ENCODE measurements around the gene CELSR1.

CELSR1 gene

DNA sequence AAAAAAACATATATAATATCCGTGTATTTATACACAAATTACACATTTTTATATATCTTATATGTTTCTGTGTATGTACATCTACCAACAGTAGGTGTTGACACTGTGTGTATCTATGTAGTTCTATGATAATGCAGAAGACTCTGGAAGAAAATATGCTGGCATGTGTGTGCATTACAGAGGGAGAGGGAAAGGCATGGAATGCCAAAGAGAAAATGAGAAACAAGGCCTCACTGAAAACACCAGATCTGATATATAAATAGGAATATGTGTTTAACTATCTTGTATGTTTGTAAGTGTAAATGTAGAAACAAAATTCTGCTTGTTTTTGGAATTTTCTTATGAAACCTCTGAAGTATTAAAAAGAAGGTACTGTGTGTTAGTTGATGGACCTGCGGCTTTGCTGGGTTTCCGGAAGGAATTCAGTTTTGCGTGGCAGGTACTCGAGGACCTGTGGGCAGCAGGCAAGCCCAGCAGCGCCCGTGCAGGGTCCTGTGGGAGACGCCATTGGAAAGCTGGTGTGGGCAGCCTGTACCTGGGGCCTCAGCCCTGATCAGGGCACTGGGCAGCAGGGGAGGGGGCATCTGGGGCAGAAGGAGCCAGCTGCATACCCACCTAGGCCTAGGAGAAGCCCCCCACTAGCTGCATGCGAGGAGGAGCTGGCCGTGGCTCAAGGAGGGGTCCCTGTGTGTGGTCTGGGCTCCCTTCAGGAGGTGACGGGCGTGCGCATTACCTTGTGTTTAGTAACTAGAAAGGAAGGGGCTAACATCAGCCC lies 209.5 kb downstream of the CELSR1 start:
- Histone ChIP-seq H3F3A (ENCODE audit: insufficient read depth, low read length) (peaks cover 10% of the 10 kb centered on the region; the same call in 1 of the 2 replicates), H3K4me3 (ENCODE audit: low read length) (no peak overlapping the region), H3K36me3 (replicated peaks; ENCODE audit: insufficient read depth, low read length) (0 out of 2 replicates have a peak, but pooled peaks cover 3% of the 10 kb centered on the region), H3K4me1 (ENCODE audit: low read length) (peaks cover 7% of the 10 kb centered on the region), H3K9ac (ENCODE audit: low read length) (no peak overlapping the region), H3K4me2 (ENCODE audit: low read depth, low read length) (no peak overlapping the region), H2AFZ (ENCODE audit: low read length) (no peak overlapping the region), H3K9me3 (replicated peaks; ENCODE audit: insufficient read depth, low read length) (no peaks in the 10 kb centered on the region), H4K20me1 (ENCODE audit: insufficient read depth, low read length) (no peaks in the 10 kb centered on the region), H3K27me3 (replicated peaks; ENCODE audit: insufficient read depth, low read length) (no peaks in the 10 kb centered on the region), H3K9me2 (replicated peaks; ENCODE audit: insufficient read depth, low read length) (no peaks in the 10 kb centered on the region), H3K79me2 (ENCODE audit: low read length) (peaks cover 10% of the 10 kb centered on the region), H3K27ac (ENCODE audit: low read length) (no peak overlapping the region)
- DNase-seq = no peak
- TF ChIP-seq EZH2phosphoT487 (IDR thresholded peaks at IDR 0.05; ENCODE audit: low read length) (no peak), EZH2 (optimal IDR thresholded peaks at IDR 0.05; ENCODE audit: low read depth, low read length) (no peak)
- TF ChIP-seq, protein P1, sequence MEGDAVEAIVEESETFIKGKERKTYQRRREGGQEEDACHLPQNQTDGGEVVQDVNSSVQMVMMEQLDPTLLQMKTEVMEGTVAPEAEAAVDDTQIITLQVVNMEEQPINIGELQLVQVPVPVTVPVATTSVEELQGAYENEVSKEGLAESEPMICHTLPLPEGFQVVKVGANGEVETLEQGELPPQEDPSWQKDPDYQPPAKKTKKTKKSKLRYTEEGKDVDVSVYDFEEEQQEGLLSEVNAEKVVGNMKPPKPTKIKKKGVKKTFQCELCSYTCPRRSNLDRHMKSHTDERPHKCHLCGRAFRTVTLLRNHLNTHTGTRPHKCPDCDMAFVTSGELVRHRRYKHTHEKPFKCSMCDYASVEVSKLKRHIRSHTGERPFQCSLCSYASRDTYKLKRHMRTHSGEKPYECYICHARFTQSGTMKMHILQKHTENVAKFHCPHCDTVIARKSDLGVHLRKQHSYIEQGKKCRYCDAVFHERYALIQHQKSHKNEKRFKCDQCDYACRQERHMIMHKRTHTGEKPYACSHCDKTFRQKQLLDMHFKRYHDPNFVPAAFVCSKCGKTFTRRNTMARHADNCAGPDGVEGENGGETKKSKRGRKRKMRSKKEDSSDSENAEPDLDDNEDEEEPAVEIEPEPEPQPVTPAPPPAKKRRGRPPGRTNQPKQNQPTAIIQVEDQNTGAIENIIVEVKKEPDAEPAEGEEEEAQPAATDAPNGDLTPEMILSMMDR (IDR thresholded peaks at IDR 0.05; ENCODE audit: low read length) = no peak

DNA sequence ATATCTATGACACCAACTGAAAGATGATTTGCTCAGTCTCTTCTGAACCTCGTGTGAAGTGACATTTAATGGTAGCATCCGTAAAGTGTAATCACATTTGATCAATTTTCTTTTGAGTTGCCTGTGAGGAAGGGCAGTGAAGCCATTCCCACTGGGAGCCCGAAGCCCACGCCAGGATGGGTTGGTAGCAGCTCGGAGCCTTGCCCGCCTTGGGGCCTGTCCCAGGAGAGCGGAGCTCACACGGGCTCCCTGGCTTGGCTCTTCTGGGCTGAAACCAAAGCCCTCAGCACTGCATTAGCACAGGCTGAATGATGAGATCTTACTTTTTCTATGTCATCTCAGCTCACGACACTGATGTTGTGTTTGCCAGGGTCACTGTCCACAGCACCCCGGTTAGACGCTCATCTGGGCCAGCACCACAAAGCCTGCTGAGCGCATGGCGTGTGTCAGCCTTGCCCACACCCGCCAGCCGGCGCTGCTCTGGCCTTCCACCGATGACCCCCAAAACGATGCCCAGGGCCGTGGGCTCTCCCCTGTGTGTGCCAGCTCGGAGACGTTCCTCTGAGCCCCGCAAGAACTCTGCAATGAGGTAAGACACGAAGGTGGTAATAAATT lies 211.2 kb downstream of the CELSR1 start:
- H3K79me2 ChIP-seq (ENCODE audit: low read length) = peaks cover 20% of the 10 kb centered on the region
- H4K20me1 ChIP-seq (ENCODE audit: insufficient read depth, low read length) = no peaks in the 10 kb centered on the region
- H3K9me3 ChIP-seq (replicated peaks; ENCODE audit: insufficient read depth, low read length) = no peaks in the 10 kb centered on the region
- no peak overlapping the region for H2AFZ ChIP-seq (ENCODE audit: low read length)
- H3K4me1 ChIP-seq (ENCODE audit: low read length) = no peaks in the 10 kb centered on the region
- no peak overlapping the region for H3K27ac ChIP-seq (ENCODE audit: low read length)
- no peaks in the 10 kb centered on the region for H3F3A ChIP-seq (ENCODE audit: insufficient read depth, low read length)
- no peaks in the 10 kb centered on the region for H3K27me3 ChIP-seq (replicated peaks; ENCODE audit: insufficient read depth, low read length)
- no peaks in the 10 kb centered on the region for H3K9me2 ChIP-seq (replicated peaks; ENCODE audit: insufficient read depth, low read length)
- DNase-seq = no peak
- no peak overlapping the region for H3K4me3 ChIP-seq (ENCODE audit: low read length)
- no peak overlapping the region for H3K9ac ChIP-seq (ENCODE audit: low read length)
- no peak overlapping the region for H3K4me2 ChIP-seq (ENCODE audit: low read depth, low read length)
- H3K36me3 ChIP-seq (replicated peaks; ENCODE audit: insufficient read depth, low read length) = 0 out of 2 replicates have a peak, but pooled peaks cover 3% of the 10 kb centered on the region
- no peak for TF ChIP-seq EZH2 (optimal IDR thresholded peaks at IDR 0.05; ENCODE audit: low read depth, low read length)
- TF ChIP-seq, protein P1 (IDR thresholded peaks at IDR 0.05; ENCODE audit: low read length) = no peak

DNA sequence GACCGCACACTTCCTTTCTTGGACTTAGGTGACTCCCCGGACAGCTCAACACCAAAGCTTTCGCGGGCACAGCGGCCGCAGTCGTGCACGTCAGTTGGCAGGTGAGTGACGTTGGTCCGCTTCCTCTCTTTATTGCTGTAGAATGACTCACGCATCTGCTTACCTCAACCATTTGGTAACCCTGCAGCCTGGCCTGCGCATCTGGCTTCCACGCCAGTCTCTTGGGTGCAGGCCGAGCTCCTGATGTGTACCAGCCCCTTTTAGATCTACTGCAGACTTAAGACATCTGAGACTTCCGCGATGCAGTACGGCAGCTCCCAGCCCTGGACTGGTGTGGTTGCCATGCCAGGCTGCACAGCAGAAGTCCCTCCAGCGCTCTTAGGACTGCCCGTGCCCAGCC lies 214.3 kb downstream of the CELSR1 start:
- H3K27ac ChIP-seq (ENCODE audit: low read length) = no peak overlapping the region
- no peaks in the 10 kb centered on the region for H4K20me1 ChIP-seq (ENCODE audit: insufficient read depth, low read length)
- peaks cover 47% of the 10 kb centered on the region for H3K79me2 ChIP-seq (ENCODE audit: low read length)
- H3K4me1 ChIP-seq (ENCODE audit: low read length) = no peaks in the 10 kb centered on the region
- H3K9me2 ChIP-seq (replicated peaks; ENCODE audit: insufficient read depth, low read length) = no peaks in the 10 kb centered on the region
- no peaks in the 10 kb centered on the region for H3K9me3 ChIP-seq (replicated peaks; ENCODE audit: insufficient read depth, low read length)
- H3K4me3 ChIP-seq (ENCODE audit: low read length) = no peak overlapping the region
- no peaks in the 10 kb centered on the region for H3K27me3 ChIP-seq (replicated peaks; ENCODE audit: insufficient read depth, low read length)
- no peak overlapping the region for H2AFZ ChIP-seq (ENCODE audit: low read length)
- no peak for DNase-seq
- H3K36me3 ChIP-seq (replicated peaks; ENCODE audit: insufficient read depth, low read length) = 0 out of 2 replicates have a peak, but pooled peaks cover 6% of the 10 kb centered on the region
- TF ChIP-seq, protein P1 (IDR thresholded peaks at IDR 0.05; ENCODE audit: low read length) = no peak
- TF ChIP-seq EZH2phosphoT487 (IDR thresholded peaks at IDR 0.05; ENCODE audit: low read length) = no peak
- TF ChIP-seq EZH2 (optimal IDR thresholded peaks at IDR 0.05; ENCODE audit: low read depth, low read length) = no peak
- H3K9ac ChIP-seq (ENCODE audit: low read length) = no peak overlapping the region
- H3K4me2 ChIP-seq (ENCODE audit: low read depth, low read length) = no peak overlapping the region
- H3F3A ChIP-seq (ENCODE audit: insufficient read depth, low read length) = no peaks in the 10 kb centered on the region
